NCI-H2227 treated with DMSO at 0.1 percent for 48 hours (cell line): ENCODE measurements around the gene DCAKD.

Experiments used
- DNase-seq: peaks from one replicate; lab custom pipeline; 2025; lab: John Stamatoyannopoulos, UW

Gene DCAKD

GRCh38 chr17:45051060-45051719 is at the start of gene DCAKD:
Gene DCAKD, minus strand, starts transcription at chr17:45051632. Its CDS starts 16,747 bp downstream, at chr17:45034885.
- DNase-seq: peak; percentile 93

GRCh38 chr17:45098869-45099616 is 47.6 kb upstream of the DCAKD start:
- peak; percentile 60 for DNase-seq

- DNase-seq: no peak
Measured at GRCh38 chr17:45098081-45098868, 46.8 kb upstream of the DCAKD start.

- DNase-seq: no peak
Measured at GRCh38 chr17:45096926-45097325, 45.5 kb upstream of the DCAKD start.

- DNase-seq: peak; percentile 16
Measured at GRCh38 chr17:45096141-45096540, 44.7 kb upstream of the DCAKD start.

- no peak for DNase-seq
Measured at GRCh38 chr17:45093444-45094110, 42.1 kb upstream of the DCAKD start.

- DNase-seq: no peak
Measured at GRCh38 chr17:45092911-45093430, 41.5 kb upstream of the DCAKD start.

- no peak for DNase-seq
Measured at GRCh38 chr17:45091778-45092425, 40.5 kb upstream of the DCAKD start.

- no peak for DNase-seq
Measured at GRCh38 chr17:45090711-45091110, 39.3 kb upstream of the DCAKD start.

GRCh38 chr17:45088741-45089140 is 37.3 kb upstream of the DCAKD start:
- DNase-seq: no peak

GRCh38 chr17:45087978-45088377 is 36.5 kb upstream of the DCAKD start:
- no peak for DNase-seq

- no peak for DNase-seq
Measured at GRCh38 chr17:45087504-45087975, 36.1 kb upstream of the DCAKD start.

GRCh38 chr17:45086865-45087503 is 35.6 kb upstream of the DCAKD start:
- no peak for DNase-seq

- DNase-seq: no peak
Measured at GRCh38 chr17:45086391-45086790, 35.0 kb upstream of the DCAKD start.

GRCh38 chr17:45081047-45081703 is 29.7 kb upstream of the DCAKD start:
- no peak for DNase-seq

GRCh38 chr17:45077643-45078042 is 26.2 kb upstream of the DCAKD start:
- no peak for DNase-seq

- DNase-seq: no peak
Measured at GRCh38 chr17:45073414-45074070, 22.1 kb upstream of the DCAKD start.

GRCh38 chr17:45070809-45071208 is 19.4 kb upstream of the DCAKD start:
- no peak for DNase-seq

- no peak for DNase-seq
Measured at GRCh38 chr17:45070001-45070400, 18.6 kb upstream of the DCAKD start.

- no peak for DNase-seq
Measured at GRCh38 chr17:45067637-45068036, 16.2 kb upstream of the DCAKD start.
